ENCODE results near the gene SNF8. TPM values are rescaled to one million over a fixed set of nuclear protein-coding genes. Genes with fewer than 3 reads are reported as not detected.

SNF8 gene
- total and polyA plus RNA-seq, 12 donors: 90.0 to 196 (median 106) TPM

GRCh38 chr17:48928876-48929811 is 15.5 kb downstream of the SNF8 start:
- Histone ChIP-seq H3K27ac (peak overlapping the region in 1 of 10 donors; percentile 51), H3K27me3 (no peaks in the 10 kb centered on the region), H3K4me1 (peaks cover 0 to 20% (median 0%) of the 10 kb centered on the region in 9 donors), H3K36me3 (peaks cover 0 to 100% (median 74%) of the 10 kb centered on the region in 9 donors), H3K9me3 (no peaks in the 10 kb centered on the region), H3K4me3 (no peak overlapping the region)
- DNase-seq (no peak), ATAC-seq (no peak)
- no peak for TF ChIP-seq CTCF (IDR thresholded peaks at IDR 0.05)
- WGBS, 2 donors: 81% methylated on average over 6 of the region's 6 CpGs
- intact Hi-C loops (cut with DNase I): no loop called here

GRCh38 chr17:48927978-48928745 is 16.5 kb downstream of the SNF8 start:
- Histone ChIP-seq H3K4me3 (no peak overlapping the region), H3K27ac (no peak overlapping the region), H3K36me3 (peaks cover 0 to 100% (median 75%) of the 10 kb centered on the region in 9 donors), H3K9me3 (no peaks in the 10 kb centered on the region), H3K4me1 (peaks cover 0 to 20% (median 0%) of the 10 kb centered on the region in 9 donors), H3K27me3 (no peaks in the 10 kb centered on the region)
- no peak for ATAC-seq
- TF ChIP-seq CTCF (IDR thresholded peaks at IDR 0.05): no peak
- WGBS, 2 donors: 68 to 80% methylated on average over 6 of the region's 6 CpGs
- no peak for DNase-seq
- intact Hi-C loops (cut with DNase I): no loop called here

- no peak for TF ChIP-seq CTCF (IDR thresholded peaks at IDR 0.05)
- no peak for ATAC-seq
- Histone ChIP-seq H3K27ac (no peak overlapping the region), H3K4me1 (peaks cover 0 to 20% (median 0%) of the 10 kb centered on the region in 9 donors), H3K36me3 (peaks cover 0 to 100% (median 77%) of the 10 kb centered on the region in 9 donors), H3K9me3 (no peaks in the 10 kb centered on the region), H3K27me3 (no peaks in the 10 kb centered on the region), H3K4me3 (no peak overlapping the region)
- intact Hi-C loops (cut with DNase I): no loop called here
- 29 to 41% methylated on average over 3 of the region's 3 CpGs for WGBS, 2 donors
- DNase-seq: no peak
Observed at GRCh38 chr17:48925991-48926342, 18.7 kb downstream of the SNF8 start.

- DNase-seq (no peak), ATAC-seq (no peak)
- Histone ChIP-seq H3K36me3 (peaks cover 0 to 100% (median 80%) of the 10 kb centered on the region in 9 donors), H3K27me3 (no peaks in the 10 kb centered on the region), H3K4me3 (no peak overlapping the region), H3K9me3 (no peaks in the 10 kb centered on the region), H3K27ac (no peak overlapping the region), H3K4me1 (peaks cover 0 to 17% (median 0%) of the 10 kb centered on the region in 9 donors)
- no peak for TF ChIP-seq CTCF (IDR thresholded peaks at IDR 0.05)
- intact Hi-C loops (cut with DNase I): no loop called here
- 74 to 90% methylated on average over 4 of the region's 4 CpGs for WGBS, 2 donors
Observed at GRCh38 chr17:48925251-48925990, 19.2 kb downstream of the SNF8 start.
